Measurements from ENCODE around the gene ZCCHC2.

ZCCHC2 gene

GRCh38 chr18:62566199-62566598, 43.4 kb downstream of the ZCCHC2 start:
- H3K36me3 ChIP-seq (ENCODE audit: control insufficient read depth in 1 of 2, insufficient read depth in 2 of 2, low read length in 2 of 2): peaks cover 12 to 15% of the 10 kb centered on the region in 2 experiments
- no peaks in the 10 kb centered on the region for H3K27me3 ChIP-seq (ENCODE audit: insufficient read depth, low read length)
- no peak overlapping the region for H2AFZ ChIP-seq (ENCODE audit: insufficient read depth, low read length, poor library complexity)
- H3K79me2 ChIP-seq (ENCODE audit: control insufficient read depth, insufficient read depth, low read length, poor library complexity): no peaks in the 10 kb centered on the region
- no peak overlapping the region for H2BK120ac ChIP-seq (ENCODE audit: insufficient read depth, low read length, poor library complexity)
- H3K4me1 ChIP-seq (ENCODE audit: control insufficient read depth in 1 of 2, insufficient read depth in 2 of 2, low read length in 2 of 2): no peaks in the 10 kb centered on the region
- no peak overlapping the region for H4K12ac ChIP-seq (ENCODE audit: low read depth, low read length)
- no peaks in the 10 kb centered on the region for H3K79me1 ChIP-seq (ENCODE audit: low read length)
- no peak overlapping the region for H2BK5ac ChIP-seq (ENCODE audit: low read depth, low read length, poor library complexity)
- H2BK12ac ChIP-seq (ENCODE audit: low read length): no peak overlapping the region
- no CpG with 5 or more reads among the region's 5 CpGs for WGBS (ENCODE audit: extremely low coverage, insufficient coverage, insufficient read length)
- H3K9ac ChIP-seq (ENCODE audit: low read length): no peak overlapping the region
- no peak overlapping the region for H3K4ac ChIP-seq (ENCODE audit: low read depth, low read length)
- H3K14ac ChIP-seq (ENCODE audit: low read length): no peak overlapping the region
- no peak overlapping the region for H3K4me3 ChIP-seq (ENCODE audit: low read depth, low read length)
- no peak overlapping the region for H3K4me2 ChIP-seq (ENCODE audit: low read length)
- no peaks in the 10 kb centered on the region for H3K9me3 ChIP-seq (ENCODE audit: insufficient read depth, low read depth, low read length)
- peak in 1 of 2 donors; percentile 59 for DNase-seq
- no peak overlapping the region for H2AK5ac ChIP-seq (ENCODE audit: low read length)
- no peak overlapping the region for H4K8ac ChIP-seq (ENCODE audit: low read depth, low read length)
- no peak overlapping the region for H3K27ac ChIP-seq (ENCODE audit: low read depth, low read length)
- no peak overlapping the region for H4K91ac ChIP-seq (ENCODE audit: low read depth, low read length)
- no peak overlapping the region for H3K23ac ChIP-seq (ENCODE audit: low read length)
- no peak overlapping the region for H3K18ac ChIP-seq (ENCODE audit: low read length)

- Histone ChIP-seq H2BK120ac (ENCODE audit: insufficient read depth, low read length, poor library complexity) (no peak overlapping the region), H2AK5ac (ENCODE audit: low read length) (no peak overlapping the region), H3K14ac (ENCODE audit: low read length) (no peak overlapping the region), H3K4ac (ENCODE audit: low read depth, low read length) (no peak overlapping the region), H3K23ac (ENCODE audit: low read length) (no peak overlapping the region), H4K8ac (ENCODE audit: low read depth, low read length) (no peak overlapping the region), H3K79me2 (ENCODE audit: control insufficient read depth, insufficient read depth, low read length, poor library complexity) (no peaks in the 10 kb centered on the region), H3K4me3 (ENCODE audit: low read depth, low read length) (no peak overlapping the region), H3K4me2 (ENCODE audit: low read length) (no peak overlapping the region), H4K91ac (ENCODE audit: low read depth, low read length) (no peak overlapping the region), H3K4me1 (ENCODE audit: control insufficient read depth in 1 of 2, insufficient read depth in 2 of 2, low read length in 2 of 2) (no peaks in the 10 kb centered on the region), H3K27ac (ENCODE audit: low read depth, low read length) (no peak overlapping the region), H3K27me3 (ENCODE audit: insufficient read depth, low read length) (no peaks in the 10 kb centered on the region), H2AFZ (ENCODE audit: insufficient read depth, low read length, poor library complexity) (no peak overlapping the region), H3K79me1 (ENCODE audit: low read length) (no peaks in the 10 kb centered on the region), H4K12ac (ENCODE audit: low read depth, low read length) (no peak overlapping the region), H2BK12ac (ENCODE audit: low read length) (no peak overlapping the region), H2BK5ac (ENCODE audit: low read depth, low read length, poor library complexity) (no peak overlapping the region), H3K18ac (ENCODE audit: low read length) (no peak overlapping the region), H3K36me3 (ENCODE audit: control insufficient read depth in 1 of 2, insufficient read depth in 2 of 2, low read length in 2 of 2) (peaks cover 10 to 12% of the 10 kb centered on the region in 2 experiments), H3K9ac (ENCODE audit: low read length) (no peak overlapping the region), H3K9me3 (ENCODE audit: insufficient read depth, low read depth, low read length) (no peaks in the 10 kb centered on the region)
- 100% methylated on average over 3 of the region's 4 CpGs for WGBS (ENCODE audit: extremely low coverage, insufficient coverage, insufficient read length)
- no peak for DNase-seq
Observed at GRCh38 chr18:62566818-62567217, 44.0 kb downstream of the ZCCHC2 start.

GRCh38 chr18:62569081-62569655, 46.3 kb downstream of the ZCCHC2 start:
- Histone ChIP-seq H2AFZ (ENCODE audit: insufficient read depth, low read length, poor library complexity) (no peak overlapping the region), H3K36me3 (ENCODE audit: control insufficient read depth in 1 of 2, insufficient read depth in 2 of 2, low read length in 2 of 2) (peaks cover 8 to 14% of the 10 kb centered on the region in 2 experiments), H3K14ac (ENCODE audit: low read length) (no peak overlapping the region), H4K8ac (ENCODE audit: low read depth, low read length) (no peak overlapping the region), H2AK5ac (ENCODE audit: low read length) (no peak overlapping the region), H2BK12ac (ENCODE audit: low read length) (no peak overlapping the region), H3K4me3 (ENCODE audit: low read depth, low read length) (no peak overlapping the region), H3K9me3 (ENCODE audit: insufficient read depth, low read depth, low read length) (no peaks in the 10 kb centered on the region), H3K27ac (ENCODE audit: low read depth, low read length) (no peak overlapping the region), H3K4me1 (ENCODE audit: control insufficient read depth in 1 of 2, insufficient read depth in 2 of 2, low read length in 2 of 2) (no peaks in the 10 kb centered on the region), H3K18ac (ENCODE audit: low read length) (no peak overlapping the region), H4K91ac (ENCODE audit: low read depth, low read length) (no peak overlapping the region), H2BK120ac (ENCODE audit: insufficient read depth, low read length, poor library complexity) (no peak overlapping the region), H3K79me2 (ENCODE audit: control insufficient read depth, insufficient read depth, low read length, poor library complexity) (no peaks in the 10 kb centered on the region), H2BK5ac (ENCODE audit: low read depth, low read length, poor library complexity) (no peak overlapping the region), H3K9ac (ENCODE audit: low read length) (no peak overlapping the region), H3K23ac (ENCODE audit: low read length) (no peak overlapping the region), H3K79me1 (ENCODE audit: low read length) (no peaks in the 10 kb centered on the region), H3K4me2 (ENCODE audit: low read length) (no peak overlapping the region), H3K4ac (ENCODE audit: low read depth, low read length) (no peak overlapping the region), H4K12ac (ENCODE audit: low read depth, low read length) (no peak overlapping the region), H3K27me3 (ENCODE audit: insufficient read depth, low read length) (no peaks in the 10 kb centered on the region)
- DNase-seq: no peak
- no CpG with 5 or more reads among the region's 4 CpGs for WGBS (ENCODE audit: extremely low coverage, insufficient coverage, insufficient read length)

GRCh38 chr18:62571037-62571436, 48.2 kb downstream of the ZCCHC2 start:
- no peak overlapping the region for H3K23ac ChIP-seq (ENCODE audit: low read length)
- H3K9me3 ChIP-seq (ENCODE audit: insufficient read depth, low read depth, low read length): no peaks in the 10 kb centered on the region
- no peaks in the 10 kb centered on the region for H3K79me1 ChIP-seq (ENCODE audit: low read length)
- H3K4me1 ChIP-seq (ENCODE audit: control insufficient read depth in 1 of 2, insufficient read depth in 2 of 2, low read length in 2 of 2): no peaks in the 10 kb centered on the region
- H3K14ac ChIP-seq (ENCODE audit: low read length): no peak overlapping the region
- no peak overlapping the region for H4K8ac ChIP-seq (ENCODE audit: low read depth, low read length)
- no CpG with 5 or more reads among the region's 4 CpGs for WGBS (ENCODE audit: extremely low coverage, insufficient coverage, insufficient read length)
- no peak overlapping the region for H2AFZ ChIP-seq (ENCODE audit: insufficient read depth, low read length, poor library complexity)
- H3K79me2 ChIP-seq (ENCODE audit: control insufficient read depth, insufficient read depth, low read length, poor library complexity): no peaks in the 10 kb centered on the region
- no peak overlapping the region for H3K27ac ChIP-seq (ENCODE audit: low read depth, low read length)
- H2BK12ac ChIP-seq (ENCODE audit: low read length): no peak overlapping the region
- H2BK5ac ChIP-seq (ENCODE audit: low read depth, low read length, poor library complexity): no peak overlapping the region
- H3K4me2 ChIP-seq (ENCODE audit: low read length): no peak overlapping the region
- H3K9ac ChIP-seq (ENCODE audit: low read length): no peak overlapping the region
- no peak overlapping the region for H4K91ac ChIP-seq (ENCODE audit: low read depth, low read length)
- H3K27me3 ChIP-seq (ENCODE audit: insufficient read depth, low read length): no peaks in the 10 kb centered on the region
- H4K12ac ChIP-seq (ENCODE audit: low read depth, low read length): no peak overlapping the region
- H3K36me3 ChIP-seq (ENCODE audit: control insufficient read depth in 1 of 2, insufficient read depth in 2 of 2, low read length in 2 of 2): peaks cover 13 to 24% of the 10 kb centered on the region in 2 experiments
- no peak overlapping the region for H3K4me3 ChIP-seq (ENCODE audit: low read depth, low read length)
- no peak overlapping the region for H2AK5ac ChIP-seq (ENCODE audit: low read length)
- DNase-seq: peak in 1 of 2 donors; percentile 21
- no peak overlapping the region for H2BK120ac ChIP-seq (ENCODE audit: insufficient read depth, low read length, poor library complexity)
- no peak overlapping the region for H3K4ac ChIP-seq (ENCODE audit: low read depth, low read length)
- H3K18ac ChIP-seq (ENCODE audit: low read length): no peak overlapping the region

Data from trophoblast cell (in vitro differentiated cells and primary cell).